ENCODE measurements around the gene FAR1. TPM values are rescaled to one million over a fixed set of nuclear protein-coding genes. Genes with fewer than 3 reads are reported as not detected.
"Not testable (repeated sequence)": the region's sequence is repeated elsewhere in the genome, so short reads cannot be mapped to it uniquely, and the experiment has no call there.

The FAR1 gene
- polyA plus RNA-seq, 1 donor = 67.8 TPM

DNA sequence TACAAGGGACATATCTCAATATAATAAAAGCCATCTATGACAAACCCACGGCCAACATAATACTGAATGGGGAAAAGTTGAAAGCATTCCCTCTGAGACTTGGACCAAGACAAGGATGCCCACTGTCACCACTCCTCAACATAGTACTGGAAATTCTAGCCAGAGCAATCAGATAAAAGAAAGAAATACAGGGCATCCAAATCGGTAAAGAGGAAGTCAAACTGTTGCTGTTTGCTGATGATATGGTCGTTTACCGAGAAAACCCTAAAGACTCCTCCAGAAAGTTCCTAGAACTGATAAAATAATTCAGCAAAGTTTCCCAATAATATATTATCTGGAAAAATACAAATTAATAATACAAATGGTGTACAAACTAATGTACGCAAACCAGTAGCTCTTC lies 84.8 kb downstream of the FAR1 start:
- not testable (repeated sequence) for H3K4me1 ChIP-seq (ENCODE audit: control insufficient read depth, insufficient read depth, low read length); H3K36me3 ChIP-seq (ENCODE audit: control insufficient read depth, insufficient read depth, low read length); H3K4me3 ChIP-seq (ENCODE audit: low read length); DNase-seq; H3K27me3 ChIP-seq (ENCODE audit: control insufficient read depth, insufficient read depth, low read length); H3K9me3 ChIP-seq (ENCODE audit: control insufficient read depth, low read depth, low read length); H3K27ac ChIP-seq (ENCODE audit: low read length)
- WGBS (ENCODE audit: insufficient coverage, low lambda C conversion rate) = no CpG with 5 or more reads among the region's 5 CpGs

DNA sequence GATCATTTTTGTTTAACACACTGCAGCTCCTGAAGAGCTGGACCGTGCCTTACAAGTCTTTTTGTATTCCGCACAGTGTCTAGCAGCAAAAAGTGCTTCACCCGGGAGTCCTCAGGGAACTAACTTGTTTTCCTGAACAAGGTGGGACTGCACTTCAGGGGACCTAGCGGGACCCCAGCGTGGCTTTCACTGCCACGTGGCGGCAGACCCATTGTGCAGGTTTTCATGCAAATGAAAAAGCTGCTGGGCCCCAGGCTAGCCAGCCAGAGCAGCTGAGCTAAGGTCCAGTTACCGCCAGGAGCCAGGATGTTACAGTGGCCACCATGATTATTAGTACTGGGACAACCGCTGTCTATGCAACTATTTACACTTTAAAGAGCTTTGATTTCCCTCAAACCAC lies 90.6 kb downstream of the FAR1 start:
- Histone ChIP-seq H3K27ac (ENCODE audit: low read length) (no peak overlapping the region), H3K9me3 (ENCODE audit: control insufficient read depth, low read depth, low read length) (no peaks in the 10 kb centered on the region), H3K36me3 (ENCODE audit: control insufficient read depth, insufficient read depth, low read length) (no peaks in the 10 kb centered on the region), H3K4me1 (ENCODE audit: control insufficient read depth, insufficient read depth, low read length) (no peaks in the 10 kb centered on the region), H3K4me3 (ENCODE audit: low read length) (no peak overlapping the region), H3K27me3 (ENCODE audit: control insufficient read depth, insufficient read depth, low read length) (no peaks in the 10 kb centered on the region)
- no CpG with 5 or more reads among the region's 9 CpGs for WGBS (ENCODE audit: insufficient coverage, low lambda C conversion rate)
- no peak for DNase-seq

DNA sequence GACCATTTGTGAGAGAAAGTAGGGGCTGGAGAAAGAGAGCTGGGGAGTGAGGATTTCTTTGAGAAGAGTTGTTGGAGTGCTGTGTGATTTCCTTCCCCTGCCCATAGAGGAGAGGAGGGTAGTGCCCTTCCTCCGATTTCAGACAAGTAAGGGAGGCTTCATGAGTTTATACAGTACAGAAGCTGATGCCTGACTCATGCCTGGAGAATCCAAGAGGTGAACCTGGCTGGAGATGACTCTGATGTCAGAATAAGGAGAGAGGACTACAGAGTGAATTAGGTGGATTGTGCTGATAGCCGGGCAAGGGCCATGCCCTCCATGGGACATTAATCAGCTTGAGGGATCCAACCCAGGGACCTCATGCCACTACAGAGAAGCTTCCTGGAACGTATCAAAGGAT lies 91.6 kb downstream of the FAR1 start:
- no peaks in the 10 kb centered on the region for H3K9me3 ChIP-seq (ENCODE audit: control insufficient read depth, low read depth, low read length)
- WGBS (ENCODE audit: insufficient coverage, low lambda C conversion rate) = no CpG with 5 or more reads among the region's 3 CpGs
- no peaks in the 10 kb centered on the region for H3K27me3 ChIP-seq (ENCODE audit: control insufficient read depth, insufficient read depth, low read length)
- no peak overlapping the region for H3K27ac ChIP-seq (ENCODE audit: low read length)
- H3K4me3 ChIP-seq (ENCODE audit: low read length) = no peak overlapping the region
- H3K4me1 ChIP-seq (ENCODE audit: control insufficient read depth, insufficient read depth, low read length) = no peaks in the 10 kb centered on the region
- H3K36me3 ChIP-seq (ENCODE audit: control insufficient read depth, insufficient read depth, low read length) = no peaks in the 10 kb centered on the region
- no peak for DNase-seq

DNA sequence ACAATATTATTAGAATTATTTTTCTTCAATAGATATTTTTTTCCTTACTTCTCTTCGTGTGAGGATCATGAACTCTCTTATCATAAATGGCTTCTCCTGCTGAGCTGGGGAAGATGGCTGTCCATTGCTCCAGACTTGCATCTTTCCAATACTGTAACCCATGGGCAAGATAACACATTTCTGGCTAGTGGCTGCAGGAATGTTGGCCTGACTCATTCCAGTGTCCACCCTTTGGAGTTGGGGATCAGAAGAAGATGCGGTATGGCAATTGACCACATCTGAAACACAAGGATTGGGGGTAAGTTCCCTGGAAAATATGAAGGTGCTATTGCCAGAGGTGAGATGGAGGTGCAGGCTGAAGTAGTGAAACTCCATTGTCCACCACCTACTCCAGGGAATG lies 92.8 kb downstream of the FAR1 start:
- no peak for DNase-seq
- no peaks in the 10 kb centered on the region for H3K4me1 ChIP-seq (ENCODE audit: control insufficient read depth, insufficient read depth, low read length)
- WGBS (ENCODE audit: insufficient coverage, low lambda C conversion rate) = no CpG with 5 or more reads among the region's 2 CpGs

DNA sequence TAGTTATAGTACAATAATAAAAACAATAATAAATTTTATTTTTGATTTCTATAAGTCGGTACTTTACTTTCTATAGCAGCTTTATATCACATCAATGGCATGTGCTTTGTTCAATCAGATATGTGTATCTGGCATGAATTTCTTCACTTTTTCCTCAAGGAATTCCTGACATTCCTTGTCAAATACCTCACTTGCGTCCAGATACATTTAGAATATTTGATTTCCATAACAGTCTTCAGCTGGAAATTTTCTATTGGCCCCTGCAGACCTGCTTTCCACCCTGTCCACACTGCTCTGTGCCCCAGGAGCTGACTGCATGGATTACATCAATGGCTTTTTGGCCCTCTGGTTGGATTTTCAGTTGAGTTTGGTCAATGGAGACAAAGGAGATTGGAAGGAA lies 93.2 kb downstream of the FAR1 start:
- H3K27ac ChIP-seq (ENCODE audit: low read length) = no peak overlapping the region
- H3K9me3 ChIP-seq (ENCODE audit: control insufficient read depth, low read depth, low read length) = no peaks in the 10 kb centered on the region
- WGBS (ENCODE audit: insufficient coverage, low lambda C conversion rate) = 100% methylated on average over 1 of the region's 2 CpGs
- DNase-seq = no peak
- no peak overlapping the region for H3K4me3 ChIP-seq (ENCODE audit: low read length)
- no peaks in the 10 kb centered on the region for H3K36me3 ChIP-seq (ENCODE audit: control insufficient read depth, insufficient read depth, low read length)
- no peaks in the 10 kb centered on the region for H3K4me1 ChIP-seq (ENCODE audit: control insufficient read depth, insufficient read depth, low read length)
- H3K27me3 ChIP-seq (ENCODE audit: control insufficient read depth, insufficient read depth, low read length) = no peaks in the 10 kb centered on the region

More for the DNA sequence above, 92.8 kb downstream of the FAR1 start:
- H3K27me3 ChIP-seq (ENCODE audit: control insufficient read depth, insufficient read depth, low read length) = no peaks in the 10 kb centered on the region
- no peaks in the 10 kb centered on the region for H3K9me3 ChIP-seq (ENCODE audit: control insufficient read depth, low read depth, low read length)
- H3K4me3 ChIP-seq (ENCODE audit: low read length) = no peak overlapping the region
- H3K27ac ChIP-seq (ENCODE audit: low read length) = no peak overlapping the region
- no peaks in the 10 kb centered on the region for H3K36me3 ChIP-seq (ENCODE audit: control insufficient read depth, insufficient read depth, low read length)

DNA sequence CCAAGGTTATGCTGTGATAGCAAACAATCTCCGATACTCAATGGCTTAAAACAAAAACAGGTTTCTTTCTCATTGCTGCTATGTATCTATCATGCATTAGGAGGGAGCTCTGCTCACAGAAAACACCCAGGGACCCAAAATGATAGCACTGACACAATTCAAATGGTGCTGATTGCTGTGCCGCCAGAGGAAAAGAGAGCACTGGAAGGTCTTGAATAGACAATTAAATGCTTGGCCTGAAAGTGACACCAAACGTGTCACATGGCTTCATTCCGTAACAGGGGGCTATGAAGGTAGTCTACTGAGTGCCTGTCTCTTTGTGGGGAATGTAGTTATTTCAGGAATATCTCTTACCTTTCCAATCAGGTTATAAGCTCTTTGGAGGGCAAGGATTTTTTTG lies 94.2 kb downstream of the FAR1 start:
- no peak for DNase-seq
- Histone ChIP-seq H3K9me3 (ENCODE audit: control insufficient read depth, low read depth, low read length) (no peaks in the 10 kb centered on the region), H3K27ac (ENCODE audit: low read length) (no peak overlapping the region), H3K4me1 (ENCODE audit: control insufficient read depth, insufficient read depth, low read length) (no peaks in the 10 kb centered on the region), H3K4me3 (ENCODE audit: low read length) (no peak overlapping the region), H3K36me3 (ENCODE audit: control insufficient read depth, insufficient read depth, low read length) (no peaks in the 10 kb centered on the region), H3K27me3 (ENCODE audit: control insufficient read depth, insufficient read depth, low read length) (no peaks in the 10 kb centered on the region)
- WGBS (ENCODE audit: insufficient coverage, low lambda C conversion rate) = no CpG with 5 or more reads among the region's 4 CpGs

DNA sequence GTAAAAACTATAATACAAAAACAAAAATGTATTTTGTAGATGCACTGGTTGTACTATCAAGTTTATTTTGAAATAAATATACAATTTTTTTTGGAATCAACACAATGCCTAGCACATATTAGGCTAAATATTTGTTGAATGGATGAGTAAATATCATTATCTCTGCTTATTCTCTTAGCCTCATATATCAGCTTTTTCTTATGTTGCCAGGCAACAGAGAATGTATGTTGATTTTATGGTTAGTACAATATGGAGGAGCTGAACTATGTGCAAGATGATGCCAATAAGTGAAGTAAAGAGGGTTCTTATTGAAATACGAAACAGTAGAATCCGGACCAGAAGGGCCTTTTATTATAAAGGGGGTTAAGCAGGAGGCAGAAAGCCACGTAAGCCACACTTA lies 94.9 kb downstream of the FAR1 start:
- no peaks in the 10 kb centered on the region for H3K27me3 ChIP-seq (ENCODE audit: control insufficient read depth, insufficient read depth, low read length)
- WGBS (ENCODE audit: insufficient coverage, low lambda C conversion rate) = no CpG with 5 or more reads among the region's 3 CpGs
- H3K36me3 ChIP-seq (ENCODE audit: control insufficient read depth, insufficient read depth, low read length) = no peaks in the 10 kb centered on the region
- no peak overlapping the region for H3K27ac ChIP-seq (ENCODE audit: low read length)
- no peak overlapping the region for H3K4me3 ChIP-seq (ENCODE audit: low read length)
- H3K4me1 ChIP-seq (ENCODE audit: control insufficient read depth, insufficient read depth, low read length) = no peaks in the 10 kb centered on the region
- no peaks in the 10 kb centered on the region for H3K9me3 ChIP-seq (ENCODE audit: control insufficient read depth, low read depth, low read length)
- DNase-seq = no peak

DNA sequence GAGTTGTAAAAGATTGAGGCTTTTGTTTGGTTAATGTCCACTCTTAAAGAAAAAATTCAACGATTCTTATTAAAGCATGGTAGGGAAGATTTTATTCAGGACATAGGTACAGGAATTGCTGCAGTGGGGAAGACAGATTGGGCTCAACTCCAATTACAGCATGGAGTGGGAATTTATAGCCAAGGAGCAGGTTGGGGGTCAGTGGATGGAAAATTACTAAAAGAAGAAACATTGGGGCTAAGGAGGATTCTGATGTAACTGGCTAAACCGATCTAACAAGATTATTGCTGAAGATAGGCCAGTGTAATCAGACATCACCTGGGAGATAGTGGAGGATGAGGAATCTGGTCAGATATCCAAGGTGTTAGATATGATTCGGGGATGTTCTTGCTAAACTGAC lies 97.4 kb downstream of the FAR1 start:
- 100% methylated on average over 1 of the region's 3 CpGs for WGBS (ENCODE audit: insufficient coverage, low lambda C conversion rate)
- H3K27ac ChIP-seq (ENCODE audit: low read length) = no peak overlapping the region
- no peaks in the 10 kb centered on the region for H3K36me3 ChIP-seq (ENCODE audit: control insufficient read depth, insufficient read depth, low read length)
- DNase-seq = no peak
- H3K4me1 ChIP-seq (ENCODE audit: control insufficient read depth, insufficient read depth, low read length) = no peaks in the 10 kb centered on the region
- no peak overlapping the region for H3K4me3 ChIP-seq (ENCODE audit: low read length)
- H3K9me3 ChIP-seq (ENCODE audit: control insufficient read depth, low read depth, low read length) = no peaks in the 10 kb centered on the region
- H3K27me3 ChIP-seq (ENCODE audit: control insufficient read depth, insufficient read depth, low read length) = no peaks in the 10 kb centered on the region

DNA sequence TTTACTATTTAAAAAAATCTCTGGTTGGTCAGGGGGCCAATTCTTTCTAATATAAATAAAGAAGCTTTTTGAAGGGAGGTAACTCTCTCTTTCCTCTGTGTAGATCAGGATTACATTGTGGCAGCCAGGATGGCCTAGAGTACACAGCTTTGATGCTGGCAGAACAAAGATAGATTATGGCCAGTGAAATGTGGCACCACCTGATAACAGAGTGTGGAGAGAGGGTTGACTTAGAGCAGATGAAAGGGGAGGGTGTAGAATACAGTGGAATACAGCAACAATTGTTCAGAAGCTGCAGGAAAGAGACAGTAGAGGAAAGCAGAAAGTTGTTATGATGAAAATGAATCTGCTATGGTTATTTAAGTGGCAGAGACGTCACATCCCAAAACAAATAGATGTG lies 99.0 kb downstream of the FAR1 start:
- H3K9me3 ChIP-seq (ENCODE audit: control insufficient read depth, low read depth, low read length) = no peaks in the 10 kb centered on the region
- H3K27ac ChIP-seq (ENCODE audit: low read length) = no peak overlapping the region
- WGBS (ENCODE audit: insufficient coverage, low lambda C conversion rate) = no CpG with 5 or more reads among the region's 1 CpG
- H3K4me1 ChIP-seq (ENCODE audit: control insufficient read depth, insufficient read depth, low read length) = no peaks in the 10 kb centered on the region
- H3K27me3 ChIP-seq (ENCODE audit: control insufficient read depth, insufficient read depth, low read length) = no peaks in the 10 kb centered on the region
- no peak for DNase-seq
- no peaks in the 10 kb centered on the region for H3K36me3 ChIP-seq (ENCODE audit: control insufficient read depth, insufficient read depth, low read length)
- H3K4me3 ChIP-seq (ENCODE audit: low read length) = no peak overlapping the region

DNA sequence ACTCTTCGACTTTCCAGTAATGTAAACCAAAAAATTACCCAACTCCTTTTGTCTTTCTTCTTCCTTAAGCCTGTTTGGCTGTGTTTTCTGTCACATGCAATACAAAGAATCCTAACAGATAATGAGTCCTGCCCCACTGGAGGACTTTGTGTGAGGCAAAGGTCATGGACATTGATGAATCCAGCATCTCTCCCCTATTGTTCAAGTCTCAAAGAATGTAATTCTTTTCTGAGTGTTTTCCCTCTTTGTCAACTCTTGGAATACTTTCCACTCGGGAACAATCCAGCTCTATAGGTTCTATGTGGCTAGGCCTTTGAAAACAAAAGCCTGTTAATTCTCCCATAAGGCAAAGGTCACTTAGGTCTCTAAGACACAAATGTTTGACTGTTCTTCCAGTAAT lies 100.7 kb downstream of the FAR1 start:
- Histone ChIP-seq H3K36me3 (ENCODE audit: control insufficient read depth, insufficient read depth, low read length) (no peaks in the 10 kb centered on the region), H3K27me3 (ENCODE audit: control insufficient read depth, insufficient read depth, low read length) (no peaks in the 10 kb centered on the region), H3K27ac (ENCODE audit: low read length) (no peak overlapping the region), H3K4me1 (ENCODE audit: control insufficient read depth, insufficient read depth, low read length) (no peaks in the 10 kb centered on the region), H3K9me3 (ENCODE audit: control insufficient read depth, low read depth, low read length) (no peaks in the 10 kb centered on the region), H3K4me3 (ENCODE audit: low read length) (no peak overlapping the region)
- WGBS (ENCODE audit: insufficient coverage, low lambda C conversion rate) = 88% methylated on average over 1 of the region's 2 CpGs
- DNase-seq = no peak

DNA sequence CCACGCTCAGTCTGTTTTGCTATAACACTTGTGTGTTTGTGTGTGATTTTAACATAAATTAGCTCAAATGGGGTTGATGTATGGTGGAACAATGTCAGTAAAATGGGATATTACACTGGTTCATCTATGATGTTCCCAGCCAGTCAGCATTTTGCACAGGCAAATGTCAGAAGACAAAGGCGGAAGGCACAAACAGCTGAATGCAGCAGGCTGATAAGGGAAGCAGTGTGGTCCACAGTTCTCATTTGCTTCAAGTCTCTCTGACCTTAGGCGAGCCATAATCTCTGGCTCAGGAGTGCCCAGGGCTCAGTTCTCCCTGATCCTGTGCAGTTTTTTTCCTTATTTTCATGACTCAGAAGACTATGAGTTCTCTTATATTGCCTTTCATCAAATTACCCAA lies 102.7 kb downstream of the FAR1 start:
- Histone ChIP-seq H3K36me3 (ENCODE audit: control insufficient read depth, insufficient read depth, low read length) (no peaks in the 10 kb centered on the region), H3K4me1 (ENCODE audit: control insufficient read depth, insufficient read depth, low read length) (peaks cover 3% of the 10 kb centered on the region), H3K4me3 (ENCODE audit: low read length) (no peak overlapping the region), H3K27ac (ENCODE audit: low read length) (no peak overlapping the region), H3K27me3 (ENCODE audit: control insufficient read depth, insufficient read depth, low read length) (no peaks in the 10 kb centered on the region), H3K9me3 (ENCODE audit: control insufficient read depth, low read depth, low read length) (no peaks in the 10 kb centered on the region)
- no peak for DNase-seq
- no CpG with 5 or more reads among the region's 3 CpGs for WGBS (ENCODE audit: insufficient coverage, low lambda C conversion rate)
